Tibial artery (tissue), 4 donors: ENCODE measurements around the gene PARP9.

Source experiments
- DNase-seq, 2 donors: peaks; one replicate each; pipeline ENCODE4 v3.0.0-alpha.2; 2019
- H3K27ac ChIP-seq, 2 donors: fragments of 200-600 bp; sonication (generic) in 1 of 2; 1 replicate in 1 of 2; 2 replicates in 1 of 2; pipeline ENCODE4 v1.5.1; 2018 to 2019; ENCODE audit warnings: mild to moderate bottlenecking in 1 of 2
- H3K27me3 ChIP-seq, 2 donors: fragments of 200-600 bp; sonication (generic) in 1 of 2; one replicate each; pipeline versions ENCODE4 v1.5.1 to v1.6.0; 2016 to 2019
- H3K36me3 ChIP-seq, 3 donors: fragments of 200-600 bp; sonication (generic) in 2 of 3; one replicate each; pipeline ENCODE4 v1.5.1; 2016 to 2019; ENCODE audit warnings: mild to moderate bottlenecking in 2 of 3
- H3K4me1 ChIP-seq, 4 donors: fragments of 200-600 bp; sonication (generic) in 2 of 4; 1 replicate in 3 of 4; 2 replicates in 1 of 4; pipeline ENCODE4 v1.5.1; 2016 to 2019
- H3K4me3 ChIP-seq, 2 donors: fragments of 200-600 bp; sonication (generic) in 1 of 2; 1 replicate in 1 of 2; 2 replicates in 1 of 2; pipeline ENCODE4 v1.5.1; 2018 to 2019; ENCODE audit warnings: mild to moderate bottlenecking in 2 of 2
- H3K9me3 ChIP-seq, 3 donors: fragments of 200-600 bp; sonication (generic) in 1 of 3; one replicate each; pipeline ENCODE4 v1.5.1; 2016 to 2019
- CTCF ChIP-seq, 2 experiments: fragments of 200-600 bp in 1 of 2; fragments of 450-650 bp in 1 of 2; IDR thresholded peaks; one replicate each; pipeline ENCODE4 v1.5.1; 2017 to 2019; ENCODE audit warnings: antibody characterized with exemption in 2 of 2, mild to moderate bottlenecking in 1 of 2, moderate library complexity in 1 of 2
- intact Hi-C: fragments of 100-400 bp; cut with DNase I; formaldehyde crosslinking; loops from one replicate; pipeline ENCODE4 v1.15.0; 2023; ENCODE audit warnings: low total_unique reads

Gene PARP9

GRCh38 chr3:122498152-122498551 is 65.9 kb downstream of the PARP9 start:
- no peak for TF ChIP-seq CTCF (IDR thresholded peaks at IDR 0.05)
- no peak overlapping the region for H3K4me3 ChIP-seq
- H3K9me3 ChIP-seq, result no peaks in the 10 kb centered on the region
- DNase-seq, result no peak
- H3K36me3 ChIP-seq, result peaks cover 10 to 23% (median 17%) of the 10 kb centered on the region in 3 donors
- no peaks in the 10 kb centered on the region for H3K27me3 ChIP-seq
- H3K27ac ChIP-seq, result no peak overlapping the region
- intact Hi-C loops, result no loop called here
- H3K4me1 ChIP-seq, result peaks cover 0 to 17% (median 3%) of the 10 kb centered on the region in 4 donors

- Histone ChIP-seq H3K4me1 (peaks cover 0 to 11% (median 3%) of the 10 kb centered on the region in 4 donors), H3K36me3 (peaks cover 10 to 25% (median 18%) of the 10 kb centered on the region in 3 donors), H3K27me3 (no peaks in the 10 kb centered on the region), H3K9me3 (no peaks in the 10 kb centered on the region), H3K4me3 (no peak overlapping the region), H3K27ac (no peak overlapping the region)
- no peak for TF ChIP-seq CTCF (IDR thresholded peaks at IDR 0.05)
- intact Hi-C loops, result no loop called here
- no peak for DNase-seq
Measured at GRCh38 chr3:122497425-122497824, 66.7 kb downstream of the PARP9 start.

- peaks cover 10 to 25% (median 18%) of the 10 kb centered on the region in 3 donors for H3K36me3 ChIP-seq
- no peak overlapping the region for H3K27ac ChIP-seq
- DNase-seq, result no peak
Measured at GRCh38 chr3:122496508-122496907, 67.6 kb downstream of the PARP9 start.

GRCh38 chr3:122493296-122493695 is 70.8 kb downstream of the PARP9 start:
- H3K36me3 ChIP-seq, result peaks cover 10 to 28% (median 18%) of the 10 kb centered on the region in 3 donors
- no peak for DNase-seq
- TF ChIP-seq CTCF (IDR thresholded peaks at IDR 0.05), result no peak
- intact Hi-C loops, result no loop called here
- no peaks in the 10 kb centered on the region for H3K9me3 ChIP-seq
- peaks cover 0 to 5% (median 2%) of the 10 kb centered on the region in 4 donors for H3K4me1 ChIP-seq
- H3K27me3 ChIP-seq, result no peaks in the 10 kb centered on the region
- no peak overlapping the region for H3K27ac ChIP-seq
- H3K4me3 ChIP-seq, result no peak overlapping the region

More at GRCh38 chr3:122496508-122496907, 67.6 kb downstream of the PARP9 start:
- Histone ChIP-seq H3K9me3 (no peaks in the 10 kb centered on the region), H3K27me3 (no peaks in the 10 kb centered on the region), H3K4me1 (peaks cover 0 to 5% (median 2%) of the 10 kb centered on the region in 4 donors), H3K4me3 (no peak overlapping the region)
- no peak for TF ChIP-seq CTCF (IDR thresholded peaks at IDR 0.05)
- intact Hi-C loops, result no loop called here

- DNase-seq, result no peak
- no peaks in the 10 kb centered on the region for H3K27me3 ChIP-seq
- no peak for TF ChIP-seq CTCF (IDR thresholded peaks at IDR 0.05)
- H3K9me3 ChIP-seq, result no peaks in the 10 kb centered on the region
- H3K4me3 ChIP-seq, result no peak overlapping the region
- no peak overlapping the region for H3K27ac ChIP-seq
- peaks cover 0 to 1% (median 0%) of the 10 kb centered on the region in 4 donors for H3K4me1 ChIP-seq
- intact Hi-C loops, result no loop called here
- peaks cover 0 to 11% (median 4%) of the 10 kb centered on the region in 3 donors for H3K36me3 ChIP-seq
Measured at GRCh38 chr3:122488262-122488973, 75.7 kb downstream of the PARP9 start.
